IMR-90 (cell line): ENCODE measurements around the gene ANO10.

Source experiments
- BHLHE40 ChIP-seq: fragments of 150-350 bp; IDR thresholded peaks from 2 replicates; pipeline ENCODE4 v1.6.1; 2016; ENCODE audit warnings: mild to moderate bottlenecking, low read depth, low read length
- MAFK ChIP-seq: IDR thresholded peaks from 2 replicates; pipeline ENCODE4 v1.6.1; 2012; ENCODE audit warnings: low read depth, low read length, improper control_type of control experiment
- NFE2L2 ChIP-seq: fragments of 150-350 bp; IDR thresholded peaks from 2 replicates; pipeline ENCODE4 v1.6.1; 2016; ENCODE audit warnings: low read depth, mild to moderate bottlenecking, low read length
- POLR2A ChIP-seq: IDR thresholded peaks from 2 replicates; pipeline ENCODE4 v1.6.1; 2012; ENCODE audit warnings: mild to moderate bottlenecking, low read depth, low read length
- RCOR1 ChIP-seq: IDR thresholded peaks from 2 replicates; pipeline ENCODE4 v1.6.1; 2012; ENCODE audit warnings: mild to moderate bottlenecking, low read length, improper control_type of control experiment; ENCODE audit not compliant: insufficient replicate concordance
- TF ChIP-seq, protein P1 (sequence below): conservative IDR thresholded peaks from 2 replicates; pipeline ENCODE4 v1.5.1; 2012; ENCODE audit warnings: mild to moderate bottlenecking, low read depth, low read length, improper control_type of control experiment
- TF ChIP-seq, protein P2 (sequence below): fragments of 150-350 bp; IDR thresholded peaks from 2 replicates; pipeline ENCODE4 v1.6.1; 2016; ENCODE audit warnings: low read depth, mild to moderate bottlenecking, low read length, moderate library complexity, borderline replicate concordance
- TF ChIP-seq, protein P3 (sequence below): fragments of 150-350 bp; IDR thresholded peaks from 2 replicates; pipeline ENCODE4 v1.6.1; 2017; ENCODE audit warnings: mild to moderate bottlenecking, antibody characterized with exemption, low read length, low read depth

DNA sequence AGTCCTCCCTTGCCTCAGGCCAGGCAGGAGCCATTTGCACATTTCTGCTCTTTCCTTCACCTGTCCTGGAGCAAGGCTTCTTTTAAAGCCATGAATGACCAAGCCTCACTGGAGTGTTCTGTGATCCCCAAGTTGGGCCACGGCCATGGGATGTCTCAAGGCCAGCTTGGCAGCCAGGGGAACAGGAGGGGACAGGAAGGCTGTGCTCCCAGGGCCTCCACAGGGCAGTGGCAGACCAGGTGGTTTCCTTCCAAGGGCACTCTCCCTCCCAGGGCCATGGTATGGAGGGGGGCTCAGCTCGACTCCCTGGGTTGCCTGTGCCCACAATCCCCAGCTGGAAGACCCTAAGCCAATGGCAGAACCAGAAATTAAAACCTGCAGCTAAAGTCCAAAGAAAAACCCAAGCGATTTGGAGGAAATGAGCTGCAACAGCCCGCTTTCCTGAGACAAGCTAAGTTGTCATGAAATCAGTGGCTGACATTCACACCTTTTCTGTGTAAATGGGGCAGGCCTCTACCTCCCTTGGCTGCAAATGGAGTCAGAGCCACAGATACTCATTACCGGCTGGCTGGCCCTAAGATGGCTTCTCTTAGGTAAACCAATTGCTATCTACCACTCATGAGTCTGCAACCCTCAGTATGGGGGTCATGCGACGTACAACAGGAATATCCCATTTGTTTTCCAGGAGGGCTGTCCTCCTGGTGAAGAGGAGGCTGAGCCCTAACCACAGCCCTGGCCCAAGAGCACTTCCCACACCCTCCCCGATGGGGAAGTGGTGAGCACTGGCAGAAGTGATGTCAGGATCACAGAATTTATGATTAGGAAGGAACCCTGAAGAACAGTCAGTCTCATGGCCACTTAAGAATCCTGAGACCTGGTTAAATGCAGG lies 252.2 kb downstream of the ANO10 start:
- TF ChIP-seq POLR2A (no peak), RCOR1 (no peak), BHLHE40 (no peak), NFE2L2 (no peak), MAFK (no peak)
- TF ChIP-seq, protein P1, sequence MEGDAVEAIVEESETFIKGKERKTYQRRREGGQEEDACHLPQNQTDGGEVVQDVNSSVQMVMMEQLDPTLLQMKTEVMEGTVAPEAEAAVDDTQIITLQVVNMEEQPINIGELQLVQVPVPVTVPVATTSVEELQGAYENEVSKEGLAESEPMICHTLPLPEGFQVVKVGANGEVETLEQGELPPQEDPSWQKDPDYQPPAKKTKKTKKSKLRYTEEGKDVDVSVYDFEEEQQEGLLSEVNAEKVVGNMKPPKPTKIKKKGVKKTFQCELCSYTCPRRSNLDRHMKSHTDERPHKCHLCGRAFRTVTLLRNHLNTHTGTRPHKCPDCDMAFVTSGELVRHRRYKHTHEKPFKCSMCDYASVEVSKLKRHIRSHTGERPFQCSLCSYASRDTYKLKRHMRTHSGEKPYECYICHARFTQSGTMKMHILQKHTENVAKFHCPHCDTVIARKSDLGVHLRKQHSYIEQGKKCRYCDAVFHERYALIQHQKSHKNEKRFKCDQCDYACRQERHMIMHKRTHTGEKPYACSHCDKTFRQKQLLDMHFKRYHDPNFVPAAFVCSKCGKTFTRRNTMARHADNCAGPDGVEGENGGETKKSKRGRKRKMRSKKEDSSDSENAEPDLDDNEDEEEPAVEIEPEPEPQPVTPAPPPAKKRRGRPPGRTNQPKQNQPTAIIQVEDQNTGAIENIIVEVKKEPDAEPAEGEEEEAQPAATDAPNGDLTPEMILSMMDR, result no peak
- TF ChIP-seq, protein P2, sequence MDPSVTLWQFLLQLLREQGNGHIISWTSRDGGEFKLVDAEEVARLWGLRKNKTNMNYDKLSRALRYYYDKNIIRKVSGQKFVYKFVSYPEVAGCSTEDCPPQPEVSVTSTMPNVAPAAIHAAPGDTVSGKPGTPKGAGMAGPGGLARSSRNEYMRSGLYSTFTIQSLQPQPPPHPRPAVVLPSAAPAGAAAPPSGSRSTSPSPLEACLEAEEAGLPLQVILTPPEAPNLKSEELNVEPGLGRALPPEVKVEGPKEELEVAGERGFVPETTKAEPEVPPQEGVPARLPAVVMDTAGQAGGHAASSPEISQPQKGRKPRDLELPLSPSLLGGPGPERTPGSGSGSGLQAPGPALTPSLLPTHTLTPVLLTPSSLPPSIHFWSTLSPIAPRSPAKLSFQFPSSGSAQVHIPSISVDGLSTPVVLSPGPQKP, result no peak
- TF ChIP-seq, protein P3, sequence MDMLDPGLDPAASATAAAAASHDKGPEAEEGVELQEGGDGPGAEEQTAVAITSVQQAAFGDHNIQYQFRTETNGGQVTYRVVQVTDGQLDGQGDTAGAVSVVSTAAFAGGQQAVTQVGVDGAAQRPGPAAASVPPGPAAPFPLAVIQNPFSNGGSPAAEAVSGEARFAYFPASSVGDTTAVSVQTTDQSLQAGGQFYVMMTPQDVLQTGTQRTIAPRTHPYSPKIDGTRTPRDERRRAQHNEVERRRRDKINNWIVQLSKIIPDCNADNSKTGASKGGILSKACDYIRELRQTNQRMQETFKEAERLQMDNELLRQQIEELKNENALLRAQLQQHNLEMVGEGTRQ, result no peak
